PC-9 (cell line): ENCODE data around the gene TMPRSS2. TPM values are rescaled to one million over a fixed set of nuclear protein-coding genes. Genes with fewer than 3 reads are reported as not detected.
A peak's percentile ranks its signal among the peaks of the same experiment; 100 is the strongest.

ENCODE experiments used
- BruUV-seq: library from RNA; stranded (reverse); fragments of 400-500 nt; replicated peaks from 2 replicates; lab custom pipeline; 2021; lab: Mats Ljungman, UMichigan
- CTCF ChIA-PET: fragments of 300-600 bp; sonication (Branson Sonifier 250); formaldehyde crosslinking; loops from one replicate; lab custom pipeline; 2022; ENCODE audit warnings: antibody characterized with exemption; lab: Charles Lee
- POLR2A ChIA-PET: fragments of 300-600 bp; sonication (Branson Sonifier 250); formaldehyde crosslinking; loops from one replicate; lab custom pipeline; 2022; ENCODE audit warnings: antibody characterized with exemption; ENCODE audit not compliant: unreplicated experiment; lab: Charles Lee
- DNase-seq, 2 experiments: peaks; one replicate each; pipeline versions ENCODE4 v3.0.0 to v3.0.0-alpha.2; 2015 to 2022; ENCODE audit warnings: mixed read lengths in 1 of 2
- H2AFZ ChIP-seq: fragments of 200-600 bp; sonication (generic); 2 replicates; pipeline ENCODE4 v1.8.1; 2017; ENCODE audit warnings: antibody characterized with exemption
- H3F3A ChIP-seq: fragments of 200-600 bp; sonication (generic); 2 replicates; pipeline ENCODE4 v1.8.1; 2017; ENCODE audit warnings: antibody characterized with exemption, mild to moderate bottlenecking, low read depth; ENCODE audit not compliant: insufficient read depth
- H3K27ac ChIP-seq: fragments of 200-600 bp; sonication (generic); 2 replicates; pipeline ENCODE4 v1.6.1; 2016; ENCODE audit warnings: mixed run types
- H3K27me3 ChIP-seq: fragments of 200-600 bp; sonication (generic); 2 replicates; pipeline ENCODE4 v1.6.1; 2016; ENCODE audit warnings: low read depth, mixed run types; ENCODE audit not compliant: insufficient read depth
- H3K36me3 ChIP-seq: fragments of 200-600 bp; sonication (generic); 2 replicates; pipeline ENCODE4 v1.6.1; 2016; ENCODE audit warnings: low read depth, mixed run types
- H3K4me1 ChIP-seq: fragments of 200-600 bp; sonication (generic); replicated peaks from 2 replicates; pipeline ENCODE4 v1.6.1; 2016; ENCODE audit warnings: mixed run types; ENCODE audit not compliant: insufficient read depth
- H3K4me2 ChIP-seq: fragments of 200-600 bp; sonication (generic); 2 replicates; pipeline ENCODE4 v1.6.1; 2017; ENCODE audit warnings: mixed run types
- H3K4me3 ChIP-seq: fragments of 200-600 bp; sonication (generic); 2 replicates; pipeline ENCODE4 v1.6.1; 2016; ENCODE audit warnings: mixed run types
- H3K79me2 ChIP-seq: fragments of 200-600 bp; sonication (generic); 2 replicates; pipeline ENCODE4 v1.6.1; 2017; ENCODE audit warnings: low read depth, mixed run types
- H3K9me2 ChIP-seq: fragments of 200-600 bp; sonication (generic); 2 replicates; pipeline ENCODE4 v1.8.1; 2017; ENCODE audit warnings: mild to moderate bottlenecking; ENCODE audit not compliant: insufficient read depth
- H3K9me3 ChIP-seq: fragments of 200-600 bp; sonication (generic); 2 replicates; pipeline ENCODE4 v1.8.1; 2016; ENCODE audit warnings: low read depth; ENCODE audit not compliant: insufficient read depth
- H4K20me1 ChIP-seq: fragments of 200-600 bp; sonication (generic); 2 replicates; pipeline ENCODE4 v1.8.1; 2017; ENCODE audit not compliant: insufficient read depth
- EZH2 ChIP-seq: fragments of 200-600 bp; sonication (generic); IDR thresholded peaks from 2 replicates; pipeline ENCODE4 v1.8.0; 2017; ENCODE audit warnings: antibody characterized with exemption, low read depth
- intact Hi-C: fragments of 100-400 bp; cut with micrococcal nuclease; formaldehyde crosslinking; loops from one replicate; pipeline ENCODE4 v1.10.0; 2022; ENCODE audit not compliant: unreplicated experiment
- total RNA-seq: library from RNA; stranded (reverse); gene quantifications from 2 replicates; pipeline ENCODE4 v1.2.3, GENCODE V29; 2021
- TF ChIP-seq, protein P1 (sequence below): fragments of 200-600 bp; sonication (generic); conservative IDR thresholded peaks from 2 replicates; pipeline ENCODE4 v1.6.1; 2017; ENCODE audit warnings: mixed run types, antibody characterized with exemption, mild to moderate bottlenecking, moderate library complexity

Gene TMPRSS2
- total RNA-seq, 1 experiment from 2014 or later, result 0.61 TPM

DNA sequence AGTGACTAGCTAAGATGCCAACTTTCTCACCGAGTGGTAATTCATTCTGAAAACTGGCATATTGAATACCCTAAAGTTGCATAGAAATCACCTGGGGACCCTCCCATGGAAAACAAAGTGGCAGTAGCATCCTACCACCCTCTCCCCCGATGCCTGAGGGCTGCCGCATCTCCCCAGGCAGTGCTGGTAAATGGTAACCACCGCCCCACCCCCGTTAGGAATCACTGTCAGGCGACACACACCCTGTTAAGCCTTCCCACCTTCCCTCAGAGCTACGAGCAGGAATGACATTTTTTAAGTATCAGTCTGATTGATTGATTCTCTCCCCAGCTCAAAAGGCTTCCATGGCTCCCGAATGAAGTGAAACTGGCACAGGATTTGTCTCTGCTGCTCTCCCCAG lies 28.3 kb downstream of the TMPRSS2 start:
- Histone ChIP-seq H3K79me2 (no peaks in the 10 kb centered on the region), H3K36me3 (no peaks in the 10 kb centered on the region), H3K4me1 (peaks cover 11% of the 10 kb centered on the region), H2AFZ (no peak overlapping the region), H3K9me2 (no peaks in the 10 kb centered on the region), H4K20me1 (no peaks in the 10 kb centered on the region), H3K27ac (no peak overlapping the region), H3K27me3 (no peaks in the 10 kb centered on the region), H3F3A (peaks cover 11% of the 10 kb centered on the region; the same call in 1 of the 2 replicates), H3K4me2 (no peak overlapping the region), H3K4me3 (no peak overlapping the region), H3K9me3 (no peaks in the 10 kb centered on the region)
- DNase-seq, result no peak
- intact Hi-C loops, result loop anchor here (5.0 kb wide), 3 partner anchors 58 to 357 kb away; no protein-coding TSS in a partner anchor
- ChIA-PET CTCF (no interaction called here), POLR2A (no interaction called here)
- BruUV-seq, result no TSS peak
- TF ChIP-seq, protein P1, sequence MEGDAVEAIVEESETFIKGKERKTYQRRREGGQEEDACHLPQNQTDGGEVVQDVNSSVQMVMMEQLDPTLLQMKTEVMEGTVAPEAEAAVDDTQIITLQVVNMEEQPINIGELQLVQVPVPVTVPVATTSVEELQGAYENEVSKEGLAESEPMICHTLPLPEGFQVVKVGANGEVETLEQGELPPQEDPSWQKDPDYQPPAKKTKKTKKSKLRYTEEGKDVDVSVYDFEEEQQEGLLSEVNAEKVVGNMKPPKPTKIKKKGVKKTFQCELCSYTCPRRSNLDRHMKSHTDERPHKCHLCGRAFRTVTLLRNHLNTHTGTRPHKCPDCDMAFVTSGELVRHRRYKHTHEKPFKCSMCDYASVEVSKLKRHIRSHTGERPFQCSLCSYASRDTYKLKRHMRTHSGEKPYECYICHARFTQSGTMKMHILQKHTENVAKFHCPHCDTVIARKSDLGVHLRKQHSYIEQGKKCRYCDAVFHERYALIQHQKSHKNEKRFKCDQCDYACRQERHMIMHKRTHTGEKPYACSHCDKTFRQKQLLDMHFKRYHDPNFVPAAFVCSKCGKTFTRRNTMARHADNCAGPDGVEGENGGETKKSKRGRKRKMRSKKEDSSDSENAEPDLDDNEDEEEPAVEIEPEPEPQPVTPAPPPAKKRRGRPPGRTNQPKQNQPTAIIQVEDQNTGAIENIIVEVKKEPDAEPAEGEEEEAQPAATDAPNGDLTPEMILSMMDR, result no peak
- no peak for TF ChIP-seq EZH2

DNA sequence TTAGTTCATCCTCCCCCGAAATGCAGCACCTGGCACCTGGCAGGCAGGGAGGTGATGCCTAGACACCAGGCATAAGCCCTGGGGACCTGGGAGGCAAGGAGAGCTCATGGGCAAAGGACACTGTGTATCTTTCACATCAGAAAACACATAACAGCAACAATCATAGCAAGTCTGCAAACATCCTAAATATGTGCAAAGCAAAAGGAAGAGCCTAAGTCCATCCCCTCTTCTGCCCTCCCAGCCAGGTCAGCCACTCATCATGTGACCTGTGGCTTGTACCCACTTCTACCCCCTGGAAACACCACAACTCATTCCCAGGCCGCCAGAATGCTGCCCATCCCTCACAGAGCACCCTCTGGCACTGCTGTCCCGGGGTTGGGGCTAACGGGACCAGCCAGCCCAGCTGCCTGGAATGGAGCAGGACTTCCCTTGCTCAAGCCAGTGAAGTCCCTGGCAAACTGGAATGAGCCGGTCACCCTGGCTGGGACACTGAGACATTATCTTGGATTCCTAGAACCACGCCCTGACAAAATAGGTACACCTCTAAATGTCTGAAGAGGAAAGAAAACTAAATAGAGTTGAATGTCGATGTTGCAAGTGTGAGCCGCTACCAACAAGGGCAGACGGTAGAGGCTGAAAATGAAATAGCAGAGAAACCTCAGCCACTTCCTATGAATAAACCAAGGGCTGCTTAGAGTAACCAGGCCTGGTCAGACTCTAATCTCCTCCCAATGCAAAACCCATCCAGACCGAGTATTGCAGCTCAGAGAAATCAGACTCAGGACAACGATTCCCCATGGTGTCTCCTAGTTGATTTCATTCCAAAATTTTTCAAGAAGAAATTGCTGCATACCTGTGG lies 29.4 kb downstream of the TMPRSS2 start:
- Histone ChIP-seq H3K79me2 (no peaks in the 10 kb centered on the region), H3F3A (peaks cover 11% of the 10 kb centered on the region; the same call in 1 of the 2 replicates), H3K36me3 (no peaks in the 10 kb centered on the region), H3K4me1 (peaks cover 11% of the 10 kb centered on the region), H3K9me2 (no peaks in the 10 kb centered on the region), H3K4me2 (peak overlapping the region; percentile 23), H3K27me3 (no peaks in the 10 kb centered on the region), H3K27ac (peak overlapping the region; percentile 59), H2AFZ (no peak overlapping the region), H3K9me3 (no peaks in the 10 kb centered on the region), H4K20me1 (no peaks in the 10 kb centered on the region), H3K4me3 (no peak overlapping the region)
- DNase-seq, result peak; percentile 25 to 74
- BruUV-seq, result no TSS peak
- intact Hi-C loops, result loop anchor here (5.0 kb wide), 3 partner anchors 59 to 356 kb away; no protein-coding TSS in a partner anchor
- CTCF ChIA-PET, result no interaction called here
- POLR2A ChIA-PET, result no interaction called here
- no peak for TF ChIP-seq EZH2
- TF ChIP-seq, protein P1, result no peak

DNA sequence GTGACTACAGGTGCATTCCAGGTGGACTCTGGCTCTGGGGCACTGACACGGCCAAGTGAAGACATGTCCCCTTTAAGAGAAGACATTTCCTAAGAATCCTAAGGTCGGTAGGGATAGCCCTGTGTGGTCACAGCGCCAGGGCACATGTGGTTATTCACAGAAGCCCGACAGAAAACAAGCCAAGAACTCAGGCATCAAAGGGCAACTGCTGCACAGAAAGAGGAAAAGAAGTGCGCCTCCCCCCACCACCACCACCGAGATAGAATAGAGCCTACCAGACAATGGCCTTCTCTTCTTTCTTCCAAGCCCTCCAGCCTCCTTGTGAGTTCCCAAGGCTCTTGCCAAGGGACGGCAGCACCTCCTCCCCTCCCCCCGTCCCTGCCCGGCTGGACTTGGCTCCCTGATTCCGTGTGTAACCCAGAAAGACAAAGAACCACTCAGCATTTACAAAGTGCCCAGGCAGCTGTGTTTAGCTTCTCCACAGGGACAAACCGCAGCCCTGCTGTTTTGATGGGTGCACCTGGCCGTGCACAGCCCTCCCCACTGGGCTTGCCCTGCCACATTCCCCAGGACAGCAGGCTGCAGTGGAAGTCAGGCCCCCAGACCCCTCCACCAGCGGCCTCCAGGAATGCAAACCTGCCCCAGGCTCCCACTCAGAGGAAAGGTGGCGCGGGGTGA lies 30.2 kb downstream of the TMPRSS2 start:
- H3K27me3 ChIP-seq, result no peaks in the 10 kb centered on the region
- H3K9me2 ChIP-seq, result no peaks in the 10 kb centered on the region
- H3K36me3 ChIP-seq, result no peaks in the 10 kb centered on the region
- H2AFZ ChIP-seq, result no peak overlapping the region
- no peaks in the 10 kb centered on the region for H3K79me2 ChIP-seq
- CTCF ChIA-PET, result no interaction called here
- peak overlapping the region; percentile 23; the same call in 1 of the 2 replicates for H3K27ac ChIP-seq
- H3K4me1 ChIP-seq, result peaks cover 11% of the 10 kb centered on the region
- no peak overlapping the region for H3K4me3 ChIP-seq
- peak; percentile 40 to 49 for DNase-seq
- peak overlapping the region; percentile 42 for H3K4me2 ChIP-seq
- POLR2A ChIA-PET, result interaction anchor here (0.6 kb wide), 1 partner anchor 454 kb away, joined by 4 read pairs; no protein-coding TSS in a partner anchor
- no TSS peak for BruUV-seq
- no peak for TF ChIP-seq EZH2
- TF ChIP-seq, protein P1, result no peak
- H3F3A ChIP-seq, result peaks cover 11% of the 10 kb centered on the region; the same call in 1 of the 2 replicates
- no peaks in the 10 kb centered on the region for H4K20me1 ChIP-seq
- intact Hi-C loops, result loop anchor here (2.0 to 5.0 kb wide), 4 partner anchors 60 to 355 kb away; no protein-coding TSS in a partner anchor
- no peaks in the 10 kb centered on the region for H3K9me3 ChIP-seq
